HEK293T (cell line): ENCODE data around the gene CR1.

ENCODE experiments used
- ARNT ChIP-seq: fragments of 450-650 bp; IDR thresholded peaks from 2 replicates; pipeline ENCODE4 v1.6.1; 2017; ENCODE audit warnings: mild to moderate bottlenecking
- FOXM1 ChIP-seq: fragments of 450-650 bp; IDR thresholded peaks from 2 replicates; pipeline ENCODE4 v1.6.1; 2017; ENCODE audit warnings: mild to moderate bottlenecking, borderline replicate concordance
- SP1 ChIP-seq: fragments of 450-650 bp; IDR thresholded peaks from 2 replicates; pipeline ENCODE4 v1.6.1; 2017

DNA sequence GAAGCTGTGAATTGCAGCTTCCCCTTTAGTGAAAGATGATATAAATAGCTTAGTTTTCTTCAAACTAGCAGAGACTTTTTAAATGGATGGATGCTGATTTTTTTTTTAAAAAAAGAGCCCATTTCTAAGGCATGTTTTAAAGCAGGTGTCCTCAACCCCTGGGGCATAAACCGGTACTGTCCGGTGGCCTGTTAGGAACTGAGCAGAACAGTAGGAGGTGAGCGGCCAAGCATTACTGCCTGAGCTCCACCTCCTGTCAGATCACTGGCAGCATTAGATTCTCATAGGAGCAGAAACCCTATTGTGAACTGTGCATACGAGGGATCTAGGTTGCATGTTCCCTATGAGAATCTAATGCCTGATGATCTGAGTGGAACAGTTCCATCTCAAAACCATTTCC is 180.2 kb downstream of the CR1 start:
- TF ChIP-seq SP1 (no peak), ARNT (no peak), FOXM1 (no peak)
